NCI-H187 (cell line): ENCODE data around the gene PROKR2.

ENCODE experiments used
- DNase-seq, 2 experiments: peaks; one replicate each; lab custom pipeline; 2025; lab: John Stamatoyannopoulos, UW

Gene PROKR2

DNA sequence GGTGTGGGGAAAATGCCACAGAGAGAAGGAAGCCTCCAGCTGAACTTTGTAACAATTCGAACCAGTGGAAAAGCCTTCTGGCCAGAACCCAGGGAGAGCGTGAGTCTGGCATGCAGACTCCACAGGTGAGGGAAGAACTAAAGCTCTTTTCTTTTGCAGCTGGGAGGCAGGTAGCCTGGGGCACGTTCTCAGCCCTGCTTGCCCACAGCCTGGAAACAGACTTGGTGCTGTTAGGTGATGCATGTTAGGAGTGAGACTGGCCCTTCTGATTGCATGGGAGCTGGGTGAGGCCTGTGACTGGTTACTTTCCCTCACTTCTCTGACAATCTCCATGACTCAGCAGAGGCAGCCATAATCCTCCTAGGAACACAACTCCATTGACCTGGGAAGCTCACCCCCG, 34.2 kb downstream of the PROKR2 start:
- DNase-seq, result no peak

GRCh38 chr20:5279661-5280060, 37.1 kb downstream of the PROKR2 start:
- no peak for DNase-seq

DNA sequence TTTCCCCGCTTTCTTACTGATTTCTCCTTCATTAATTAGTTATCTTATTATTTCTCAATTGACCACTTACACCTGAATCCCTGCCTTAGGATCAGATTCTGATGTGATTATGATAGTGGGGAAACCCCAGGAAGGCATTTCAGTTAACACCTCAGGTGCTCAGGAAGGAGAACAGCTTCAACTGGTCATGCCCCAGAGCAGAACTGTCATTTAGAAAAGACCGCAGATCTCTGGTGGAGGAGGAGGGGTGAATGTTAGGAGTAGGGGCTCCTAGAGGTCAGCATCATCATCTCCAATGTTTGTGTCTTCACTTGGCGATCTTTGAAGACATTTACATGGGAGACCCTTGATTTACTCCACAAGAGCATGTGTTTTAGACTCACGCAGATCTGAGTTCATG, 44.5 kb downstream of the PROKR2 start:
- no peak for DNase-seq

- no peak for DNase-seq
Observed at GRCh38 chr20:5270603-5271002, 46.2 kb downstream of the PROKR2 start.

GRCh38 chr20:5268449-5268848, 48.3 kb downstream of the PROKR2 start:
- DNase-seq, result no peak

DNA sequence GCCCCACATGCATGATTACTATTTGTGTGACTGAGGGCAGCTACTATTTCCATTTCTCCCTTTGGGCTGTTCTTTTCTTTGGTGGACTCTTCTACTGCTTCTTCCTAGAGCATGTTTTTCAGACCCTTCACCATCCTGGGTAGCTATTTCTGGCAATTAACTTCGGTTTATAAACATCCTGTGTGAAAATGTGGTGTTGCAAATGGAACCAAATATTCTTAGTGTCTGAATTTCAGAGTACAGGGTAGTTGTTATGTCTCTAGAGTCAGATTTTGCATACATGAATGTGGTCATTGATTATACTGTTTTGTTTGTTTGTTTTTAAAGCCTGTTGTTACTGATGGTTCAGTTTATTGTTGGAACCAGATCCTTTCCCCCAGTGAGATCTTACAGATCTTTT, 49.7 kb downstream of the PROKR2 start:
- no peak for DNase-seq
